HG02840 (cell line): ENCODE measurements around the gene SCAF1.

Experiments
- ATAC-seq: cut with Tn5 transposase; IDR thresholded peaks from one replicate; pipeline ENCODE4 v1.9.1; 2021; ENCODE audit warnings: mild to moderate bottlenecking, moderate library complexity, moderate number of reproducible peaks; ENCODE audit not compliant: unreplicated experiment, low FRiP score

Gene SCAF1

GRCh38 chr19:49682274-49682673 is 40.3 kb downstream of the SCAF1 start:
- ATAC-seq = no peak

GRCh38 chr19:49683814-49684250 is 41.8 kb downstream of the SCAF1 start:
- no peak for ATAC-seq

- no peak for ATAC-seq
Measured at GRCh38 chr19:49684251-49684982, 42.4 kb downstream of the SCAF1 start.

- ATAC-seq = no peak
Measured at GRCh38 chr19:49684983-49685553, 43.1 kb downstream of the SCAF1 start.

GRCh38 chr19:49685845-49686332 is 43.9 kb downstream of the SCAF1 start:
- ATAC-seq = no peak

- no peak for ATAC-seq
Measured at GRCh38 chr19:49686503-49687088, 44.6 kb downstream of the SCAF1 start.

- no peak for ATAC-seq
Measured at GRCh38 chr19:49687150-49687549, 45.1 kb downstream of the SCAF1 start.

- ATAC-seq = no peak
Measured at GRCh38 chr19:49687566-49688316, 45.7 kb downstream of the SCAF1 start.

- ATAC-seq = no peak
Measured at GRCh38 chr19:49688531-49689132, 46.6 kb downstream of the SCAF1 start.

GRCh38 chr19:49689133-49690078 is 47.4 kb downstream of the SCAF1 start, which contains the start of gene ADM5:
Gene ADM5, plus strand, starts transcription at chr19:49689594. Its CDS starts 244 bp downstream, at chr19:49689838.
- ATAC-seq = no peak

GRCh38 chr19:49690079-49690655 is 48.2 kb downstream of the SCAF1 start:
- ATAC-seq = no peak

GRCh38 chr19:49690656-49691242 is 48.7 kb downstream of the SCAF1 start, which contains the start of gene CPT1C:
Gene CPT1C, plus strand, starts transcription at chr19:49691116. Its CDS starts 1,137 bp downstream, at chr19:49692253.
- ATAC-seq = no peak

GRCh38 chr19:49691243-49692146 is 49.5 kb downstream of the SCAF1 start:
- ATAC-seq = no peak

- ATAC-seq = no peak
Measured at GRCh38 chr19:49692147-49692506, 50.1 kb downstream of the SCAF1 start.

- ATAC-seq = no peak
Measured at GRCh38 chr19:49696115-49696514, 54.1 kb downstream of the SCAF1 start.

GRCh38 chr19:49696865-49697264 is 54.9 kb downstream of the SCAF1 start:
- no peak for ATAC-seq

- ATAC-seq = no peak
Measured at GRCh38 chr19:49699364-49699763, 57.4 kb downstream of the SCAF1 start.

- ATAC-seq = no peak
Measured at GRCh38 chr19:49700563-49700962, 58.6 kb downstream of the SCAF1 start.
